K562 (cell line): Measurements from ENCODE around the gene SH3BGRL3. TPM values are rescaled to one million over a fixed set of nuclear protein-coding genes. Genes with fewer than 3 reads are reported as not detected.

ENCODE experiments used
- ASH1L ChIP-seq: fragments of 450-650 bp; IDR thresholded peaks from 2 replicates; pipeline ENCODE4 v1.6.1; 2018; ENCODE audit warnings: borderline replicate concordance, mild to moderate bottlenecking, low read depth; ENCODE audit not compliant: partially characterized antibody
- CREBBP ChIP-seq: IDR thresholded peaks from one replicate; pipeline ENCODE4 v1.6.1; 2012; ENCODE audit warnings: low read depth, mild to moderate bottlenecking, control low read depth, inconsistent platforms, low read length
- GATA2 ChIP-seq: sonication (generic); formaldehyde crosslinking; IDR thresholded peaks from 2 replicates; pipeline ENCODE4 v1.4.0; 2020; ENCODE audit warnings: mild to moderate bottlenecking, missing genetic modification reagents
- GTF2E2 ChIP-seq: fragments of 200-800 bp; sonication (Bioruptor generic); IDR thresholded peaks from 2 replicates; pipeline ENCODE4 v1.6.1; 2016; ENCODE audit warnings: missing genetic modification characterization, missing compliant biosample characterization
- JUN ChIP-seq, 2 experiments: sonication (generic) in 1 of 2; formaldehyde crosslinking in 1 of 2; IDR thresholded peaks; 2 replicates each; pipeline versions ENCODE4 v1.6.1 to v1.8.0; 2012 to 2022; ENCODE audit warnings: borderline replicate concordance in 2 of 2, mild to moderate bottlenecking in 2 of 2, improper control_type of control experiment in 1 of 2, low read depth in 1 of 2, low read length in 1 of 2, missing genetic modification reagents in 1 of 2
- L3MBTL2 ChIP-seq: fragments of 450-650 bp; IDR thresholded peaks from 2 replicates; pipeline ENCODE4 v1.6.1; 2016; ENCODE audit warnings: mild to moderate bottlenecking, moderate library complexity
- NBN ChIP-seq: fragments of 450-650 bp; IDR thresholded peaks from 2 replicates; pipeline ENCODE4 v1.6.1; 2016; ENCODE audit warnings: low read depth, mild to moderate bottlenecking
- NR2C2 ChIP-seq, 2 experiments: fragments of 200-800 bp in 1 of 2; sonication (Bioruptor generic) in 1 of 2; sonication (generic) in 1 of 2; formaldehyde crosslinking in 1 of 2; IDR thresholded peaks; 2 replicates each; pipeline versions ENCODE4 v1.6.1 to v1.8.0; 2016 to 2022; ENCODE audit warnings: mild to moderate bottlenecking in 1 of 2, missing compliant biosample characterization in 1 of 2, missing genetic modification characterization in 1 of 2, missing genetic modification reagents in 1 of 2
- RCOR1 ChIP-seq, 2 experiments: IDR thresholded peaks; 2 replicates each; pipeline ENCODE4 v1.6.1; 2012; ENCODE audit warnings: low read depth in 2 of 2, low read length in 2 of 2, borderline replicate concordance in 1 of 2, improper control_type of control experiment in 1 of 2
- RNF219 ChIP-seq: fragments of 250-450 bp; sonication (Bioruptor Pico); IDR thresholded peaks from 2 replicates; pipeline ENCODE4 v1.5.0; 2022; ENCODE audit warnings: mild to moderate bottlenecking
- SOX6 ChIP-seq: fragments of 450-650 bp; IDR thresholded peaks from 2 replicates; pipeline ENCODE4 v1.6.1; 2014; ENCODE audit warnings: mild to moderate bottlenecking
- SRSF7 ChIP-seq: fragments of 200-400 bp; formaldehyde crosslinking; optimal IDR thresholded peaks from 2 replicates; pipeline ENCODE3; 2017; ENCODE audit warnings: mild to moderate bottlenecking, low read depth, low read length
- THAP7 ChIP-seq: fragments of 250-450 bp; sonication (Bioruptor Pico); IDR thresholded peaks from 2 replicates; pipeline ENCODE4 v1.5.0; 2021
- XRCC5 ChIP-seq: fragments of 200-400 bp; formaldehyde crosslinking; IDR thresholded peaks from 2 replicates; pipeline ENCODE4 v1.6.1; 2017; ENCODE audit warnings: low read depth, mild to moderate bottlenecking, low read length
- ZBTB49 ChIP-seq: sonication (generic); formaldehyde crosslinking; IDR thresholded peaks from 2 replicates; pipeline ENCODE4 v1.8.0; 2022; ENCODE audit warnings: missing genetic modification reagents, mild to moderate bottlenecking, borderline replicate concordance
- ZFX ChIP-seq: sonication (generic); formaldehyde crosslinking; IDR thresholded peaks from 2 replicates; pipeline ENCODE4 v1.8.0; 2022; ENCODE audit warnings: mild to moderate bottlenecking, missing genetic modification reagents, moderate library complexity
- ZNF232 ChIP-seq: sonication (generic); formaldehyde crosslinking; IDR thresholded peaks from 2 replicates; pipeline ENCODE4 v1.8.0; 2022; ENCODE audit warnings: mild to moderate bottlenecking, missing genetic modification reagents
- ZNF24 ChIP-seq: fragments of 450-650 bp; IDR thresholded peaks from 2 replicates; pipeline ENCODE4 v1.6.1; 2016
- ZNF3 ChIP-seq: fragments of 250-450 bp; sonication (Bioruptor Pico); IDR thresholded peaks from 2 replicates; pipeline ENCODE4 v1.5.0; 2021; ENCODE audit warnings: mild to moderate bottlenecking, moderate library complexity
- ZNF511 ChIP-seq: sonication (generic); formaldehyde crosslinking; IDR thresholded peaks from 2 replicates; pipeline ENCODE4 v1.8.0; 2022; ENCODE audit warnings: mild to moderate bottlenecking, missing genetic modification reagents
- ZNF696 ChIP-seq: fragments of 250-450 bp; sonication (Bioruptor Pico); conservative IDR thresholded peaks from 2 replicates; pipeline ENCODE4 v1.4.0; 2020; ENCODE audit warnings: mild to moderate bottlenecking, moderate library complexity
- polyA plus RNA-seq, 8 experiments: library from polyadenylated mRNA; depleted of rRNA in 4 of 8; stranded (reverse) in 5 of 8; unstranded in 3 of 8; fragments of >200 nt; fragmentation: Nextera tagmentation in 2 of 8; fragmentation: Illumina TruSeq in 1 of 8; extraction: Ambion mirVana in 2 of 8; extraction: Trizol in 1 of 8; gene quantifications; 2 replicates each; pipeline versions ENCODE4 v1.2.1 to v1.2.3, GENCODE V29; 2011 to 2014; ENCODE audit warnings: inconsistent platforms in 1 of 8, missing spikeins in 1 of 8
- total RNA-seq, 7 experiments: library from RNA; depleted of rRNA in 6 of 7; stranded (reverse); fragments of >200 nt in 6 of 7; fragmentation: Illumina TruSeq in 2 of 7; extraction: Trizol in 2 of 7; gene quantifications; 2 replicates each; pipeline versions ENCODE4 v1.2.1 to v1.2.3, GENCODE V29; 2011 to 2021; ENCODE audit warnings: low replicate concordance in 1 of 7

SH3BGRL3 gene
- total and polyA plus RNA-seq, 9 of the 15 experiments (the other 6 are each of a cell fraction or from before 2014, with no cell fraction given), result 30.3 to 140 (median 54.2) TPM

GRCh38 chr1:26321315-26322041 lies 41.6 kb downstream of the SH3BGRL3 start (continued):
- TF ChIP-seq THAP7 (no peak), RNF219 (CRISPR knock-in tag) (no peak), NR2C2 (CRISPR knock-in tag; IDR thresholded peaks at IDR 0.05) (no peak), NR2C2 (tag; IDR thresholded peaks at IDR 0.05) (no peak), ZBTB49 (CRISPR knock-in tag) (no peak), ZNF696 (CRISPR knock-in tag) (no peak), GATA2 (CRISPR knock-in tag) (no peak), SRSF7 (no peak), RCOR1 (IDR thresholded peaks at IDR 0.05; ENCODE audit: borderline replicate concordance in 1 of 2, low read depth in 2 of 2, low read length in 2 of 2) (peak in 1 of 2 experiments; percentile 63; a peak in 2 of 4 replicates), ZNF511 (CRISPR knock-in tag) (no peak), GTF2E2 (tag) (no peak), ZFX (no peak), ZNF24 (peak; percentile 86), ZNF232 (no peak), XRCC5 (peak; percentile 92), L3MBTL2 (peak; percentile 62), SOX6 (no peak), NBN (no peak), JUN (IDR thresholded peaks at IDR 0.05; ENCODE audit: borderline replicate concordance, low read depth, low read length) (0 out of 2 replicates have a peak, but pooled peaks have one; percentile 38), JUN (CRISPR knock-in tag; IDR thresholded peaks at IDR 0.05; ENCODE audit: borderline replicate concordance) (no peak; the same call in 1 of the 2 replicates), ASH1L (no peak), CREBBP (no peak), ZNF3 (CRISPR knock-in tag) (no peak)
